ENCODE data around the gene SPAG9.

- TF ChIP-seq NFRKB (IDR thresholded peaks at IDR 0.05): no peak
- no peak for TF ChIP-seq FOXM1 (IDR thresholded peaks at IDR 0.05; ENCODE audit: borderline replicate concordance)
- no peak for TF ChIP-seq HDGF (IDR thresholded peaks at IDR 0.05; ENCODE audit: borderline replicate concordance)
- TF ChIP-seq SP1 (IDR thresholded peaks at IDR 0.05): no peak
Measured at GRCh38 chr17:51028176-51028863, 92.3 kb downstream of the SPAG9 start.

Measured in HEK293T (cell line).